HEK293 (cell line): ENCODE results near the gene AURKB.

ENCODE experiments used
- KLF17 ChIP-seq: fragments of 450-650 bp; formaldehyde crosslinking; IDR thresholded peaks from 2 replicates; pipeline ENCODE4 v1.5.1; 2016; ENCODE audit warnings: missing biosample characterization, missing genetic modification characterization
- KLF9 ChIP-seq: fragments of 450-650 bp; formaldehyde crosslinking; IDR thresholded peaks from 2 replicates; pipeline ENCODE4 v1.5.1; 2016; ENCODE audit warnings: missing biosample characterization, missing genetic modification characterization, low read depth
- REPIN1 ChIP-seq: fragments of 450-650 bp; formaldehyde crosslinking; IDR thresholded peaks from 2 replicates; pipeline ENCODE4 v1.5.1; 2017; ENCODE audit warnings: missing biosample characterization, missing genetic modification characterization, low read depth
- YY1 ChIP-seq: fragments of 450-650 bp; formaldehyde crosslinking; IDR thresholded peaks from 2 replicates; pipeline ENCODE4 v1.5.1; 2018; ENCODE audit warnings: missing biosample characterization, missing genetic modification characterization
- ZBTB10 ChIP-seq: fragments of 450-650 bp; formaldehyde crosslinking; IDR thresholded peaks from 2 replicates; pipeline ENCODE4 v1.5.1; 2016; ENCODE audit warnings: missing biosample characterization, missing genetic modification characterization
- ZBTB7A ChIP-seq: fragments of 450-650 bp; formaldehyde crosslinking; IDR thresholded peaks from 2 replicates; pipeline ENCODE4 v1.5.1; 2016; ENCODE audit warnings: low read depth, missing biosample characterization, missing genetic modification characterization
- ZEB2 ChIP-seq: fragments of 450-650 bp; formaldehyde crosslinking; IDR thresholded peaks from 2 replicates; pipeline ENCODE4 v1.5.1; 2016; ENCODE audit warnings: missing biosample characterization, missing genetic modification characterization
- ZFP37 ChIP-seq: fragments of 450-650 bp; formaldehyde crosslinking; IDR thresholded peaks from 2 replicates; pipeline ENCODE4 v1.5.1; 2016; ENCODE audit warnings: missing biosample characterization, missing genetic modification characterization
- ZIC2 ChIP-seq: fragments of 450-650 bp; formaldehyde crosslinking; IDR thresholded peaks from 2 replicates; pipeline ENCODE4 v1.5.1; 2016; ENCODE audit warnings: missing biosample characterization, missing genetic modification characterization
- ZNF10 ChIP-seq: fragments of 450-650 bp; formaldehyde crosslinking; IDR thresholded peaks from 2 replicates; pipeline ENCODE4 v1.5.1; 2017; ENCODE audit warnings: missing biosample characterization, missing genetic modification characterization
- ZNF157 ChIP-seq: fragments of 450-650 bp; formaldehyde crosslinking; IDR thresholded peaks from 2 replicates; pipeline ENCODE4 v1.5.1; 2016; ENCODE audit warnings: missing biosample characterization, missing genetic modification characterization
- ZNF211 ChIP-seq: fragments of 450-650 bp; formaldehyde crosslinking; IDR thresholded peaks from 2 replicates; pipeline ENCODE4 v1.5.1; 2016; ENCODE audit warnings: low read depth, missing biosample characterization, missing genetic modification characterization
- ZNF24 ChIP-seq: fragments of 450-650 bp; formaldehyde crosslinking; IDR thresholded peaks from 2 replicates; pipeline ENCODE4 v1.5.1; 2016; ENCODE audit warnings: missing biosample characterization, missing genetic modification characterization
- ZNF248 ChIP-seq: fragments of 450-650 bp; formaldehyde crosslinking; IDR thresholded peaks from 2 replicates; pipeline ENCODE4 v1.5.1; 2017; ENCODE audit warnings: missing biosample characterization, missing genetic modification characterization
- ZNF341 ChIP-seq: fragments of 450-650 bp; formaldehyde crosslinking; IDR thresholded peaks from 2 replicates; pipeline ENCODE4; 2016; ENCODE audit warnings: low read depth, missing biosample characterization, missing genetic modification characterization
- ZNF350 ChIP-seq: fragments of 450-650 bp; formaldehyde crosslinking; IDR thresholded peaks from 2 replicates; pipeline ENCODE4 v1.5.0; 2017; ENCODE audit warnings: missing biosample characterization, mild to moderate bottlenecking, missing genetic modification characterization
- ZNF404 ChIP-seq: fragments of 450-650 bp; formaldehyde crosslinking; IDR thresholded peaks from 2 replicates; pipeline ENCODE4 v1.5.1; 2017; ENCODE audit warnings: missing biosample characterization, missing genetic modification characterization
- ZNF423 ChIP-seq: fragments of 450-650 bp; formaldehyde crosslinking; IDR thresholded peaks from 2 replicates; pipeline ENCODE4 v1.5.1; 2016; ENCODE audit warnings: missing biosample characterization, missing genetic modification characterization
- ZNF473 ChIP-seq: fragments of 450-650 bp; formaldehyde crosslinking; IDR thresholded peaks from 2 replicates; pipeline ENCODE4 v1.5.1; 2017; ENCODE audit warnings: missing biosample characterization, missing genetic modification characterization
- ZNF513 ChIP-seq: fragments of 450-650 bp; IDR thresholded peaks from 2 replicates; pipeline ENCODE4 v1.5.1; 2018; ENCODE audit warnings: missing biosample characterization, missing genetic modification characterization
- ZNF529 ChIP-seq: fragments of 450-650 bp; formaldehyde crosslinking; IDR thresholded peaks from 2 replicates; pipeline ENCODE4 v1.5.1; 2017; ENCODE audit warnings: missing genetic modification characterization, missing biosample characterization; ENCODE audit not compliant: insufficient replicate concordance
- ZNF571 ChIP-seq: fragments of 450-650 bp; formaldehyde crosslinking; IDR thresholded peaks from 2 replicates; pipeline ENCODE4 v1.5.0; 2017; ENCODE audit warnings: missing biosample characterization, missing genetic modification characterization
- ZNF629 ChIP-seq: fragments of 450-650 bp; formaldehyde crosslinking; IDR thresholded peaks from 2 replicates; pipeline ENCODE4 v1.5.1; 2017; ENCODE audit warnings: missing biosample characterization, missing genetic modification characterization
- ZNF639 ChIP-seq: fragments of 450-650 bp; formaldehyde crosslinking; IDR thresholded peaks from 2 replicates; pipeline ENCODE4 v1.5.1; 2016; ENCODE audit warnings: missing biosample characterization, missing genetic modification characterization
- ZNF692 ChIP-seq: fragments of 450-650 bp; formaldehyde crosslinking; IDR thresholded peaks from 2 replicates; pipeline ENCODE4 v1.5.1; 2016; ENCODE audit warnings: missing biosample characterization, missing genetic modification characterization
- ZNF76 ChIP-seq: fragments of 450-650 bp; formaldehyde crosslinking; IDR thresholded peaks from 2 replicates; pipeline ENCODE4; 2016; ENCODE audit warnings: low read depth, missing biosample characterization, missing genetic modification characterization, borderline replicate concordance
- ZNF777 ChIP-seq: fragments of 450-650 bp; formaldehyde crosslinking; IDR thresholded peaks from 2 replicates; pipeline ENCODE4 v1.5.1; 2017; ENCODE audit warnings: missing biosample characterization, missing genetic modification characterization, borderline replicate concordance
- ZXDB ChIP-seq: fragments of 450-650 bp; formaldehyde crosslinking; IDR thresholded peaks from 2 replicates; pipeline ENCODE4 v1.5.1; 2016; ENCODE audit warnings: missing biosample characterization, missing genetic modification characterization

The AURKB gene

GRCh38 chr17:8248751-8249607 is 38.6 kb upstream of the AURKB start, which contains the start of gene PFAS (continued):
- TF ChIP-seq YY1 (tag by site-specific recombination) (peak; percentile 92), ZNF211 (tag by site-specific recombination) (no peak), ZNF341 (tag by site-specific recombination) (no peak), ZXDB (tag by site-specific recombination) (peak; percentile 58), ZBTB7A (tag by site-specific recombination) (peak; percentile 56; the same call in 1 of the 2 replicates), ZNF350 (no peak), KLF9 (peak; percentile 84), ZNF423 (tag by site-specific recombination) (no peak), ZNF513 (tag by site-specific recombination) (no peak), ZFP37 (tag by site-specific recombination) (no peak), ZIC2 (tag by site-specific recombination) (peak; percentile 27), ZEB2 (tag by site-specific recombination) (0 out of 2 replicates have a peak, but pooled peaks have one; percentile 46), ZNF473 (tag by site-specific recombination) (no peak), ZNF404 (no peak), ZNF692 (tag by site-specific recombination) (0 out of 2 replicates have a peak, but pooled peaks have one; percentile 15), ZNF571 (tag by site-specific recombination) (no peak), ZNF629 (tag by site-specific recombination) (peak; percentile 80), ZNF157 (tag by site-specific recombination) (no peak), ZNF76 (tag by site-specific recombination) (peak; percentile 80), KLF17 (peak; percentile 45), ZNF777 (tag by site-specific recombination) (0 out of 2 replicates have a peak, but pooled peaks have one; percentile 8), REPIN1 (no peak), ZBTB10 (tag by site-specific recombination) (peak; percentile 44; the same call in 1 of the 2 replicates), ZNF529 (tag by site-specific recombination) (no peak), ZNF248 (tag by site-specific recombination) (no peak), ZNF639 (tag by site-specific recombination) (no peak), ZNF24 (tag by site-specific recombination) (no peak; the same call in 1 of the 2 replicates), ZNF10 (no peak; the same call in 1 of the 2 replicates)
